ENCODE data around the gene KATNB1. TPM values are rescaled to one million over a fixed set of nuclear protein-coding genes. Genes with fewer than 3 reads are reported as not detected.
"Not testable (repeated sequence)": the region's sequence is repeated elsewhere in the genome, so short reads cannot be mapped to it uniquely, and the experiment has no call there.

KATNB1 gene
- total RNA-seq, 2 donors from 2014 or later: 17.0 to 26.3 TPM

DNA sequence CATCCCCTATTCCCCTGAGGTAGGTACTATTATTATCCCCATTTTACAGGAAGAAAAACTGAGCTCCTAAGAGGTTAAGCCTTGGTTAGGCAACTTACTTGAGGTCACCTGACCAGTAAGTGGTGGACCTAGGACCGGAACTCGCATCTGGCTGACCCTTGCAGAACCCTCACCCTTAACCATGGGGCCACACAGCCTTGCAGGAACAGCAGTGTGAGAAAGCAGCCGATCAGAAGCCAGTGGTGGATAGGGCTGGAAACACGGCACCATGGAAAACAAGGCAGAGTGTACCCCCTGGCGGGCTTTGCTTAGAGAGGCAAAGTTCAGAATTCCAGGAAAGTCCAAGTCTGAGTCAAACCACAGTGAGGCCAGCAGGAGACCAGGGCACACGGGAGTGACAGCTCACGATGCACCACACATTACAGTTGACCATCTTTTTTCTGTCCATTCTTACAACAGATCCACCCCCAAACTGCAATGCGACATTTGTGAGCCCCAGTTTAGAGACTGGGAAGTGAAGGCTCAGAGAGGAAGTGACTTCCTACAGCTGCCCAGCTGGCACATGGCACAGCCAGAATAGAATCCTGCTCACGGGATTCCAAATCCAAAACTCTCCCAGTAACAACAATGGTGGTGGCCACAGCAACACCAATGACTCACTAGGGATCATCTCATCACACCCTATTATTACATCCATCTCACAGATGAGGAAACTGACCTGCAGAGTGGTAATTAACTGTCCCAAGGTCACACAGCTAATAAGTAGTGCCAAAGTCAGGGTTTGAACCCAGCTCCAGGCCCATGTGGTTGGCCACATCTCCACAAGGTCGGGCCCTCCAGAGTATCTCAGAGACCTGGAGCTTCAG is 46.4 kb downstream of the KATNB1 start:
- no peak for DNase-seq
- intact Hi-C loops (cut with DNase I): no loop called here
- H3K27ac ChIP-seq: no peak overlapping the region
- H3K4me1 ChIP-seq: no peaks in the 10 kb centered on the region
- no peaks in the 10 kb centered on the region for H3K27me3 ChIP-seq
- H3K36me3 ChIP-seq: no peaks in the 10 kb centered on the region
- no peaks in the 10 kb centered on the region for H3K9me3 ChIP-seq
- no peak overlapping the region for H3K9ac ChIP-seq (ENCODE audit: low read depth in 2 of 2, low read length in 2 of 2)
- H3K4me3 ChIP-seq: no peak overlapping the region
- TF ChIP-seq, protein P1, sequence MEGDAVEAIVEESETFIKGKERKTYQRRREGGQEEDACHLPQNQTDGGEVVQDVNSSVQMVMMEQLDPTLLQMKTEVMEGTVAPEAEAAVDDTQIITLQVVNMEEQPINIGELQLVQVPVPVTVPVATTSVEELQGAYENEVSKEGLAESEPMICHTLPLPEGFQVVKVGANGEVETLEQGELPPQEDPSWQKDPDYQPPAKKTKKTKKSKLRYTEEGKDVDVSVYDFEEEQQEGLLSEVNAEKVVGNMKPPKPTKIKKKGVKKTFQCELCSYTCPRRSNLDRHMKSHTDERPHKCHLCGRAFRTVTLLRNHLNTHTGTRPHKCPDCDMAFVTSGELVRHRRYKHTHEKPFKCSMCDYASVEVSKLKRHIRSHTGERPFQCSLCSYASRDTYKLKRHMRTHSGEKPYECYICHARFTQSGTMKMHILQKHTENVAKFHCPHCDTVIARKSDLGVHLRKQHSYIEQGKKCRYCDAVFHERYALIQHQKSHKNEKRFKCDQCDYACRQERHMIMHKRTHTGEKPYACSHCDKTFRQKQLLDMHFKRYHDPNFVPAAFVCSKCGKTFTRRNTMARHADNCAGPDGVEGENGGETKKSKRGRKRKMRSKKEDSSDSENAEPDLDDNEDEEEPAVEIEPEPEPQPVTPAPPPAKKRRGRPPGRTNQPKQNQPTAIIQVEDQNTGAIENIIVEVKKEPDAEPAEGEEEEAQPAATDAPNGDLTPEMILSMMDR (IDR thresholded peaks at IDR 0.05): no peak

DNA sequence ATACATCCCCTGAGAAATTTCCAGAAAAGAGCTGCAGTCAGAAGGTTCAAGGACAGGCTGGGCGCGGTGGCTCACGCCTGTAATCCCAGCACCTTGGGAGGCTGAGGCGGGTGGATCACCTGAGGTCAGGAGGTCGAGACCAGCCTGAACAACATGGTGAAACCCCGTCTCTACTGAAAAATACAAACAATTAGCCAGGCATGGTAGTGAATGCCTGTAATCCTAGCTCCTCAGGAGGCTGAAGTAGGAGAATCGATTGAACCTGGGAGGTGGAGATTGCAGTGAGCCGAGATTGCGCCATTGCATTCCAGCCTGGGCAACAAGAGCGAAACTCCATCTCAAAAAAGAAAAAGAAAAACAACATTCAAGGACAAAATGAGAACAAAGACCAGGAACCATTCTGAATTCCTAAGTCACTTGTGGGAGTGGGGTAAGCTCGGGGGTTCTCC is 47.1 kb downstream of the KATNB1 start:
- H3K9me3 ChIP-seq; H3K4me1 ChIP-seq; intact Hi-C loops (cut with DNase I); DNase-seq; H3K36me3 ChIP-seq; H3K4me3 ChIP-seq; H3K9ac ChIP-seq (ENCODE audit: low read depth in 2 of 2, low read length in 2 of 2); H3K27me3 ChIP-seq; H3K27ac ChIP-seq: not testable (repeated sequence)

DNA sequence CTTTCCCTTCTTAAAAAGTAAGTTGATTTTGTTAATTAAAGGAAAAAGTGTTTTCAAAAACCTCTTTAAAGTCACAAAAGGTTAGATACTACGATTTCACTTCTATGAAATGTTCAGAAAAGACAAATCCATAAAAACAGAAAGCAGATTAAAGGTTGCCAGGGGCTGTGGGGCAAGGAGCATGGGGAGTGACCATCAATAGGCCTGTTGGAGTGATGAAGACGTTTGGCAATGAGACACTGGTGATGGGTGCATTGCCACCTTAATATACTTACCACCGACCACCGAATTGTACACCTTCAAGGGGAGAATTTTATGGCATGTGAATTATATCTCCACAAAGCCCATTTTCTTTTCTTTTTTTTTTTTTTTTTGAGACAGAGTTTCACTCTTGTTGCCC is 47.5 kb downstream of the KATNB1 start:
- Histone ChIP-seq H3K9ac (ENCODE audit: low read depth in 2 of 2, low read length in 2 of 2) (no peak overlapping the region), H3K4me3 (no peak overlapping the region), H3K27me3 (no peaks in the 10 kb centered on the region), H3K9me3 (no peaks in the 10 kb centered on the region), H3K27ac (no peak overlapping the region), H3K4me1 (no peaks in the 10 kb centered on the region), H3K36me3 (no peaks in the 10 kb centered on the region)
- intact Hi-C loops (cut with DNase I): no loop called here
- TF ChIP-seq, protein P1 (IDR thresholded peaks at IDR 0.05): no peak
- DNase-seq: no peak

DNA sequence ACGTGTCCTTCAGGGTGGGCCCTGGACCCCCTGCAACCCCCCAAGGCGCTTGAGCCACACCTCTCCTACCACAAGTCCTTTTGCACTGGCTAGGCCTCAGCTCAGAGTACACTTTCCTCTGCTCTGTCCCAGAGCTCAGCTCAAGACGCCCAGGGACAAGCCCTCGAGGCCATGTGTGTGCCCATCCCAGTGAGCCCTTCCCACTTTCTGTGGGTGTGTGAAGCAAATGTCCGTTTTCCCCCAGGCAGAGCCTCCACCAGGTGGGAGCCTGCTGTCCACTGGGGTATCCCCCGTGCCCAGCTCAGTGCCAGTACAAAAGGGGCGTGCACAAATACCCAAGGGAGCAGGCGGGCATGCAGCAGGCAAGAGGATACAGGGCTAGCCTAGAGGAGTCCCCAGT is 48.3 kb downstream of the KATNB1 start:
- H3K9ac ChIP-seq (ENCODE audit: low read depth in 2 of 2, low read length in 2 of 2): no peak overlapping the region
- H3K27ac ChIP-seq: no peak overlapping the region
- no peak overlapping the region for H3K4me3 ChIP-seq
- intact Hi-C loops (cut with DNase I): no loop called here
- H3K27me3 ChIP-seq: no peaks in the 10 kb centered on the region
- DNase-seq: no peak
- H3K9me3 ChIP-seq: no peaks in the 10 kb centered on the region
- TF ChIP-seq, protein P1 (IDR thresholded peaks at IDR 0.05): no peak
- H3K36me3 ChIP-seq: no peaks in the 10 kb centered on the region
- no peaks in the 10 kb centered on the region for H3K4me1 ChIP-seq

DNA sequence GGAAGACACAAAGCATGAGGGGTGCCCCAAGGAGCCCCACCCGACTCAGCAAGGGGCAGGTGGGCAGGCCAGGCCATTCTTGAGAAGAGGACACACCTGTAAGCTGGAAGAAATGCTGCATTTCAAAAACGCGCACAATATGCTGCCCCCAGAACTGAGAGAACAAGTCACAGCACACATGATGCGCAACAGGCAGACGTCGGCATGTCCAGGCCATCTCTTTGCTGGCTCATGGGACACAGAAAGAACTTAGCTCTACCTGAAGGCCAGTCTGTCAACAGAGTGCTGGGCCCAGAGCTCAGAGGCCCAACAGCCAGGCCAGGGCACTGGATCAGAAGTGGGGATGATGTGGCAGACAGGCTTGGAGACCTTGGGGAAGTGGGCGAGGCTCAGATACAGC is 48.8 kb downstream of the KATNB1 start:
- H3K27ac ChIP-seq: no peak overlapping the region
- no peaks in the 10 kb centered on the region for H3K36me3 ChIP-seq
- intact Hi-C loops (cut with DNase I): no loop called here
- no peak overlapping the region for H3K4me3 ChIP-seq
- no peak for DNase-seq
- no peak overlapping the region for H3K9ac ChIP-seq (ENCODE audit: low read depth in 2 of 2, low read length in 2 of 2)
- TF ChIP-seq, protein P1 (IDR thresholded peaks at IDR 0.05): no peak
- H3K9me3 ChIP-seq: no peaks in the 10 kb centered on the region
- H3K4me1 ChIP-seq: no peaks in the 10 kb centered on the region
- no peaks in the 10 kb centered on the region for H3K27me3 ChIP-seq

DNA sequence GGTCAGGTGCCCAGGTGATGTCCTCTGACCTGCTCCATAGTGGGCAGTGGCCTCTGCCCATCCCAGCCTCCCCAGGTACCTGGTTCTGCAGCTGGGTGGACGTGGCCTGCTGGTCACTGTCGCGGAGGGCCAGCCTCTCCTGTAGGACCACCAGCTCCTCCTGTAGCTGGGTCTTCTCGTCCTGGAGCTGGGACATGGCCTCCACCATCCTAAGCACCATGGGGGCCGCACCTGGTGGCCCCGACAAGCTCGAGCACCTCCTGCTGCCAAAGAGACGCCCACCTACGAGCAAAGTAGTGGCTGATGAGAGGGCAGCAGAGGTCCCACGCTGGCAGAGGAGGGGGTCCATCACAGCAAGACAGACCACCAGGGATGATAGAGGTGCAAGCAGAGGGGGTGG is 49.8 kb downstream of the KATNB1 start:
- no peaks in the 10 kb centered on the region for H3K4me1 ChIP-seq
- no peak overlapping the region for H3K4me3 ChIP-seq
- no peaks in the 10 kb centered on the region for H3K9me3 ChIP-seq
- no peak for DNase-seq
- H3K9ac ChIP-seq (ENCODE audit: low read depth in 2 of 2, low read length in 2 of 2): no peak overlapping the region
- TF ChIP-seq, protein P1 (IDR thresholded peaks at IDR 0.05): no peak
- intact Hi-C loops (cut with DNase I): no loop called here
- no peaks in the 10 kb centered on the region for H3K27me3 ChIP-seq
- no peaks in the 10 kb centered on the region for H3K36me3 ChIP-seq
- no peak overlapping the region for H3K27ac ChIP-seq
